Fibroblast of peridontal ligament (primary cell): Measurements from ENCODE around the gene LTC4S.
A peak's percentile ranks its signal among the peaks of the same experiment; 100 is the strongest.
"Not testable (repeated sequence)": the region's sequence is repeated elsewhere in the genome, so short reads cannot be mapped to it uniquely, and the experiment has no call there.

ENCODE experiments used
- DNase-seq: peaks from one replicate; pipeline ENCODE4 v3.0.0-alpha.2; 2010; ENCODE audit errors: extremely low read depth

The LTC4S gene

DNA sequence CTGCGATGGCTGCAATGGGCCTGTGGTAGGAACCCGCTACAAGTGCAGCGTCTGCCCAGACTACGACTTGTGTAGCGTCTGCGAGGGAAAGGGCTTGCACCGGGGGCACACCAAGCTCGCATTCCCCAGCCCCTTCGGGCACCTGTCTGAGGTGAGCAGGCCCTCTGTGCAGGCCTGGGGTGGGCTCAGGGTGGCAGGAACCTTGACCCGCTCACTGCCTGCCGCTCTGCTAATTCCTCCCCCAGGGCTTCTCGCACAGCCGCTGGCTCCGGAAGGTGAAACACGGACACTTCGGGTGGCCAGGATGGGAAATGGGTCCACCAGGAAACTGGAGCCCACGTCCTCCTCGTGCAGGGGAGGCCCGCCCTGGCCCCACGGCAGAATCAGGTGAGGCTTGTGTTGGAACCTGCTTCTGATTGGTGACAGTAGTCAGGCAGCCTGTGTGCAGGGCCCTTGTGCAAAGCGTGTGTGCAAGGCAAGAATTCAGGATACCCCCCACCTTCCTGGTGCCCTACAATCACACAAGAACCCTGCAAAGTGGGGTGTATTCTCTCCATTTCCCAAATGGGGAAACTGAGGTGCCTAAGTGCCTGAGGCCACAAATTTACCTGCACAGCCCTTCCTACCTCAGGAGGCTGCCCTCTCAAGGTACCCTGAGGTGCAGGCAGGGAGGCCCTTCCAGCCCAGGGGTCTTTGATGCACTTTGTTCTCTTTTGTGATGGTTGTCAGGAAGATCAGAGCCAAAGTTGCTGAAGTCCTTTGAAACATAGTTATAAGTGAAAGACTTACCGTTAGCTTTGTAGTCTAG is 30.4 kb downstream of the LTC4S start:
- no peak for DNase-seq

DNA sequence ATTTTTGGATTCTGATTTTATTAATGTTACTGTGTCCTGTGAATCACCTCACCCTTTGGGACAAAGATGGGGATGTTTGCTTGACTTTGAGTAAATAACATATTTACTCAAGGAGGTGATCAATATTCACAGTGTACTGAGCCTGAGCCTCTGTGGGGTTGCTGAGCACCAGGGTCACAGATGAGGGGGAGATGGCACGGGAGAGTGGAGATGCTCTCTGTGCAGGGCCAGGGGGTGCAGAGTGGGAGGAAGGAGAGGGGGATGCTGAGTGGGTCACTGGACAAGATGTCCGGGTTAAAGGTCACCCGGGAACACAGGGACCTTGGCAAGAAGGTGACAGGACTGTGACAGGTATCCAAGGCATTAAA is 30.9 kb downstream of the LTC4S start:
- DNase-seq, result no peak

DNA sequence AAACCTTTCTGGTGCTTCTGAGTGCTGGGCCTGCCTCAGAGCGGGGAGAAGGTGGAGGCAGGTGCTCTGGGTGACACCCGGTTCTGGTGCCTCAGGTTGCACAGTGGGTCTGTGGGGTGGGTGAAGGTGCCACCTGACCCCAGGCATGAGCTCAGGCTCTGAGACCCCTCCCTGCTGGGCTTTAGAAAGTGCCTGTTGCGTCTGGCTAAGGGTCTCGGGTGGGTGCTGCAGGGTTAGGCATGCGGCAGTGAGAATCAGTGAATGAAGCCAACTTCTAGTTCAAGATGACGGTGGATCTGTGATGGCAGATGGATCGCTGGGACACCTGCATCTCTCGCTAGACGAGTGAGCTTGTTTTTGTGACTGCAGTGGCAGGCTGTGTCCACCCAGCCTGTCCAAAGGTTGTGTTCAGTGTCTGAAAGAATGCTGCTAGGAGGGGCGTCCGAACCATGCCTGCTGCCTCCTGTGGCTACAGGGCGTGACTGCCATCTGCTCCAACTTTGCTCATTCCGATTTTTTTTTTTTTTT is 31.9 kb downstream of the LTC4S start:
- no peak for DNase-seq

DNA sequence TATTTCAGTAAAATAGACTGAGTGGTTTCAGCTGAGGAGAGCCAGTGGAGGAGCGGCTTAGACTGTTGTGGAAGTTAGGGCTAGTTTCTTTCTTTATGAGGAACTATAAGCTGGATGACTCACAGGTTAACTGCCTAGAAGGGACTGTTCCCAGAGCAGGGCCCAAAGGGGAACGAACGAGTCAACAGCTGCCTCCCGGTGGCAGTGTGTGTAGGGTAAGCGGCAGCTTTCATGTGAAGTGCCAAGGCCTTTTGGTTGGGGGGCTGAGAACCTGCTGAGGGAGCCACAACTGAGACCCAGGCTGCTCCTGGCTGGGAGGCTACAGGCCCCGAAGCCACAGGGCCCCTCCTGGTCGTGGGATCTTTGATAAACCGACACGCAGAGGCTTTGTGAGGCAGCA is 33.9 kb downstream of the LTC4S start:
- no peak for DNase-seq

DNA sequence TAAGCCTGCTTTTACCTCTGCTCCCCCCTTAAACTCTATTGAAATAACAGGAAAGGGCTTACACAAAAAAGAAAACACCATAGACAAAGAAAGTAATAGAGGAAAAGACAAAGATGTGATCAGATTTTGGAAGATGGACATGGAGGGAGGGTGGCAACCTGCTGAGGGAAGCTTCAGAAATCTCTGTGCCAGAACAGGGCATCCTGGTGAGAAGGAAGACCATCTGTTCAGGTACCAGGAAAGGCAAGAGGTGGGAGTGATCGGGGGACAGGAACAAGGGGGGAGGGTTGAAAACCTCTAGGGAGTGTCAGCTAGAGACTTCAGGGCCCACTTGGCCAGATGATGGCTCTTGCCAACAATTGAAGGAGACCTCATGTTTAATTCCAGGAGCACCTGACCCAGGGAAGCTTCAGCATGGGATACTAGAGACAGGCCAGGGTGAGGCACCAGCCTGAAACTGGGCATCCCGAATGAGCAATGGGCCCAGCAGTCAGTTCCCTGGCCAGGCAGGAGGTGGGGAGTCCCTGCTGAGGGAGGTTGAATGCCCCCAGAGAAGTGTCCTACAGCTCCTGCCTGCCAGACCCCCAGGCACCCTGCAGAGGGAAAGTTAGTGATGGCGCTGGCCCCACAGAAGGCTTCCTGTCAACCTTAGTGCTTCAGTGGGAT is 35.1 kb downstream of the LTC4S start:
- no peak for DNase-seq

DNA sequence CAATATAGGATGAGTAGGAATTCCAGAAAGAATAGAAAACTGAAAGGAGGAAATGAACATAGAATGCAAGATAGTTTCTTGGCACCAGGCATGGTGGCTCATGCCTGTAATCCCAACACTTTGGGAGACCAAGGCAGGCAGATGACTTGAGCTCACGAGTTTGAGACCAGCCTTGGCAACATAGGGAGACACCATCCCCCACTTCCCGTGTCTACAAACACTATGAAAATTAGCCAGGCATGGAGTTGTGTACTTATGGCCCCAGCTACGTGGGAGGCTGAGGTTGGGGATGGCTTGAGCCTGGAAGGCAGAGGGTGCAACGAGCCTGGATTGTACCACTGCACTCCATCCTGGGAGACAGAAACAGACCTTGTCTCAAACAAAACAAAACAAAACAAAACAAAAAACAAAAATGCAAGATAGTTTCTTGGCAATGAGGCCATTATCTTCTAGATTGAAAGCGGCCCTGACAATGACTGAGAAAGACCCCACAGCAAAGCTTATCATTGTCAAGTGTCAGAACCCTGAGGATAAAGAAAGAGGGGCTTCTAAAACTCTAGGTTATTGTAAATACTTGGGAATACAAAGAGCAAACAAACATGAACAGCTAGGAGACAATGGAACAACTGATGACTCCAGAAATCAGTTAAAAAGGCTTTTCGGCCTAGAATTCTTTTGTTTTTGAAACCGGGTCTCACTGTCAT is 36.1 kb downstream of the LTC4S start:
- DNase-seq, result no peak

DNA sequence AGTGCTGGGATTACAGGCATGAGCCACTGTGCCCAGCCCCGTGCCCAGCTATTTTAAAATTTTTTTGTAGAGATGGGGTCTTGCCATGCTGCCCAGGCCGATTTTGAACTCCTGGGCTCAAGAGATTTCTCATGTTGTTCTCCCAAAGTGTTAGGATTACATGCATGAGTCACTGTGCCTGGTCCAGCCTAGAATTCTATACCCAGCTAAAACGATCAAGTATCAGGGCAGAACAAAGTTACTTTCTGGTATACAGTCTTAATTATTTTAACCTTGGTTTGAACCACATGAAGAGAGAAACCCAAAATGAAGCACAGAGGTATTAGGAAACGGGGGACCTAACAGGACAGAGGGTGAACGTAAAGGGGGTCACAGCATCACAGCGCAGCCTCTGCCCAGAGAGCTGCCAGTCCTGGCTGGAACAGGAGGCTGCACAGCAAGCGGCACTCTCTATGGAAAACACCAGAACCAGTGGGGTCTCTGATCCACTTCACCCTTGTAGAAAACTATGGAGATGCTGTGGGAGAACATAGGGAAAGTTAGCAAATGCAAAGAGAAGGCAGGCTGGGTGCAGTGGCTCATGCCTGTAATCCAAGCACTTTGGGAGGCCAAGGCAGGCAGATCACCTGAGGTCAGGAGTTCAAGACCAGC is 37.2 kb downstream of the LTC4S start:
- no peak for DNase-seq

DNA sequence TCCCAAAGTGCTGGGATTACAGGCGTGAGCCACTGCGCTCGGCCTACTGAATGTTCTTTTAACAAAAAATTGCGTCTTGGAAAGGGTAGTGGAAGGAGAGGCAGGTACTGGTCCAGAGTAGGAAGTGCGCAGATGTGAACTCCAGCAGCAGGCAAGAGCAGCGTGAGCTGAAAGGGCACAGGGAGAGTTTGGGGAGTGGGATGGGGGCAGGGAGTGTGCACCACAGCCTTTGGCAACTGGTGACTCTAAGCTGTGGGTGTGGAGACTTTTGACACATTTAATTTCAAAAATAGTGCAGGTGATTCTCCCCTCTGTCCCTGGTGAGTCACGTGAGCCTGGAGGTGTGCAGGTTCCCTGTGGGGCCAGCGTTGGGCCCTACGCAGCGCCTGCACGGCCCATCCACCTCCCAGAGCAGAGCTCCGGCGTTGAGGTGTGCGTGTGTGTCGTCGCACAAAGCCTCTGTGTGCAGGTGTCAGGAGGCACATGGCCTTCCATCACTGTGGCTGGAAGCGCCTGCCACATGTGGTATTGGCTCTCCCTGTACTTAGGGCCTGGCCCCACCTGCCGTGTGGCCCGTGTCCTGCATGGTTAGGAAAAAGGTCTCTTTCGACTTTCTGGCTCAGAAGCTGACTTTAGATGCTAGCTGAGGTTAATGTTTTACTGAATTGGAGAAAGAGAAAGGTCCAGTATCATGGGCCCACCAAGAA is 38.4 kb downstream of the LTC4S start:
- no peak for DNase-seq

DNA sequence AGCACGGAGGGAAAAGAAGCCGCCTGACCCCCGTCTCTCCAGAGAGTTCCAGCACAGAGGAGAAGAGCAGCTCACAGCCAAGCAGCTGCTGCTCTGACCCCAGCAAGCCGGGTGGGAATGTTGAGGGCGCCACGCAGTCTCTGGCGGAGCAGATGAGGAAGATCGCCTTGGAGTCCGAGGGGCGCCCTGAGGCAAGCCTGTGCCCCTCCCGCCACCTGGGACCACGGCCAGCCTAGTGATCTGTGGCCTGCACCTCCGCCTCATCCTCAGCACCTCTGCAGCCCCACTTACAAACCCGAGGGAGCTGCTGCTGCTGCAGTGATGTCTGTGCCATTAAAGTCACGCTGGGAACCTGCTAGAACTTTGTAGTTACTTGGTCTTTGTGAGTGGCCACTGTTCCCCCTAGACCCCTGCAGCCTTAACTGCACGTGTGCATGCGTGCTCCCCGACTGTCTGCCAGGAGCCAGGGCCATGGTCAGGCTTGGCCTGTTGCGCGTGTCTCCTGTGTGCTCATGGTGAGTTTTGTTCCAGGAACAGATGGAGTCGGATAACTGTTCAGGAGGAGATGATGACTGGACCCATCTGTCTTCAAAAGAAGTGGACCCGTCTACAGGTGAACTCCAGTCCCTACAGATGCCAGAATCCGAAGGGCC is 39.4 kb downstream of the LTC4S start:
- no peak for DNase-seq

DNA sequence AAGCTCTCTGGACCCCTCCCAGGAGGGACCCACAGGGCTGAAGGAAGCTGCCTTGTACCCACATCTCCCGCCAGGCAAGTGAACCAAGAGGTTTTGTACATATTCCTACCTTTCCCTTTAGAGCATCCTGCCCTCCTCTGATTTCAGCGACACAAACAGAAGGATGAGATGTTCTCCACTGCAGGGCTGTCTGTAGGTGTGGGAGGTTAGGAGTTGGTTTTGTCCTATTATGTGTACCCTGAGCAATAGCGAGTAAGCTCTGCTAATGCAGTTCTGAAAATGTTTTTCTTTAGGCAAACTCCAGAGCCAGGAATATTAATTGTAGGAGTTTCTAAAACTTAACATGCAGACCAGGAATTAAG is 39.9 kb downstream of the LTC4S start:
- DNase-seq, result no peak

DNA sequence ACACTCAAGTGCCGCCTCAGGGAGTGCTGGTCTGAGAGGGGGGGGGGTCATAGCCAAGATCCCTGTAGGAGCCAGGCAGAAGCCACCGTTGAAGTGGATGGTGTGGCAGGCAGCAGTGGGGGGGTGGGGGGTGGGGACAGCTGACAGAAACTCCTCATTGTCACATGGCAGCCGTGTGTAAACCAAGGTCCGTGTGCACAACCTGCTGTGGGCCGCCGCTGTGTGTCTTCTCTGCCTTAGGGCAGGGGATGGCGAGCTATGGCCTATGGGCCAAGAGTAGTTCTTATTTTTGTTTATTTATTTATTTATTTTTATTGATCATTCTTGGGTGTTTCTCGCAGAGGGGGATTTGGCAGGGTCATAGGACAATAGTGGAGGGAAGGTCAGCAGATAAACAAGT is 40.3 kb downstream of the LTC4S start:
- no peak for DNase-seq

DNA sequence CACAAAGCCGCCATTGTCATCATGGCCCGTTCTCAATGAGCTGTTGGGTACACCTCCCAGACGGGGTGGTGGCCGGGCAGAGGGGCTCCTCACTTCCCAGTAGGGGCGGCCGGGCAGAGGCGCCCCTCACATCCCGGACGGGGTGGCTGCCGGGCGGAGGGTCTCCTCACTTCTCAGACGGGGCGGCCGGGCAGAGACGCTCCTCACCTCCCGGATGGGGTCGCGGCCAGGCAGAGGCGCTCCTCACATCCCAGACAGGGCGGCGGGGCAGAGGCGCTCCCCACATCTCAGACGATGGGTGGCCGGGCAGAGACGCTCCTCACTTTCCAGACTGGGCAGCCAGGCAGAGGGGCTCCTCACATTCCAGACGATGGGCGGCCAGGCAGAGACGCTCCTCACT is 41.1 kb downstream of the LTC4S start:
- DNase-seq, result not testable (repeated sequence)

DNA sequence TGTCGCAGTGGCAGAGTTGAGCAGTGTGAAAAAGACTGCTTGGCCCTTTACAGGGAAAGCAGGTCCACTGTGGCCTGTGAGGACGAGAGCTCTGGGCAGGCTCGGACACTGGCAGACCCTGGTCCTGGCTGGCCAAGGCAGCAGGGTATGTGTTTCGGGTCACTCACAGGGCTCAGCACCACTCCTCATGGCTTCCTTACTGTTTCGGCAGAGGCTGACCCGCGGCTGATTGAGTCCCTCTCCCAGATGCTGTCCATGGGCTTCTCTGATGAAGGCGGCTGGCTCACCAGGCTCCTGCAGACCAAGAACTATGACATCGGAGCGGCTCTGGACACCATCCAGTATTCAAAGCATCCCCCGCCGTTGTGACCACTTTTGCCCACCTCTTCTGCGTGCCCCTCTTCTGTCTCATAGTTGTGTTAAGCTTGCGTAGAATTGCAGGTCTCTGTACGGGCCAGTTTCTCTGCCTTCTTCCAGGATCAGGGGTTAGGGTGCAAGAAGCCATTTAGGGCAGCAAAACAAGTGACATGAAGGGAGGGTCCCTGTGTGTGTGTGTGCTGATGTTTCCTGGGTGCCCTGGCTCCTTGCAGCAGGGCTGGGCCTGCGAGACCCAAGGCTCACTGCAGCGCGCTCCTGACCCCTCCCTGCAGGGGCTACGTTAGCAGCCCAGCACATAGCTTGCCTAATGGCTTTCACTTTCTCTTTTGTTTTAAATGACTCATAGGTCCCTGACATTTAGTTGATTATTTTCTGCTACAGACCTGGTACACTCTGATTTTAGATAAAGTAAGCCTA is 42.6 kb downstream of the LTC4S start:
- DNase-seq, result no peak

DNA sequence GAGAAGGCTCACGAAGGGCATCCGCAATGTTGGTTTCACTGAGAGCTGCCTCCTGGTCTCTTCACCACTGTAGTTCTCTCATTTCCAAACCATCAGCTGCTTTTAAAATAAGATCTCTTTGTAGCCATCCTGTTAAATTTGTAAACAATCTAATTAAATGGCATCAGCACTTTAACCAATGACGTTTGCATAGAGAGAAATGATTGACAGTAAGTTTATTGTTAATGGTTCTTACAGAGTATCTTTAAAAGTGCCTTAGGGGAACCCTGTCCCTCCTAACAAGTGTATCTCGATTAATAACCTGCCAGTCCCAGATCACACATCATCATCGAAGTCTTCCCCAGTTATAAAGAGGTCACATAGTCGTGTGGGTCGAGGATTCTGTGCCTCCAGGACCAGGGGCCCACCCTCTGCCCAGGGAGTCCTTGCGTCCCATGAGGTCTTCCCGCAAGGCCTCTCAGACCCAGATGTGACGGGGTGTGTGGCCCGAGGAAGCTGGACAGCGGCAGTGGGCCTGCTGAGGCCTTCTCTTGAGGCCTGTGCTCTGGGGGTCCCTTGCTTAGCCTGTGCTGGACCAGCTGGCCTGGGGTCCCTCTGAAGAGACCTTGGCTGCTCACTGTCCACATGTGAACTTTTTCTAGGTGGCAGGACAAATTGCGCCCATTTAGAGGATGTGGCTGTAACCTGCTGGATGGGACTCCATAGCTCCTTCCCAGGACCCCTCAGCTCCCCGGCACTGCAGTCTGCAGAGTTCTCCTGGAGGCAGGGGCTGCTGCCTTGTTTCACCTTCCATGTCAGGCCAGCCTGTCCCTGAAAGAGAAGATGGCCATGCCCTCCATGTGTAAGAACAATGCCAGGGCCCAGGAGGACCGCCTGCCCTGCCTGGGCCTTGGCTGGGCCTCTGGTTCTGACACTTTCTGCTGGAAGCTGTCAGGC is 43.6 kb downstream of the LTC4S start:
- no peak for DNase-seq

DNA sequence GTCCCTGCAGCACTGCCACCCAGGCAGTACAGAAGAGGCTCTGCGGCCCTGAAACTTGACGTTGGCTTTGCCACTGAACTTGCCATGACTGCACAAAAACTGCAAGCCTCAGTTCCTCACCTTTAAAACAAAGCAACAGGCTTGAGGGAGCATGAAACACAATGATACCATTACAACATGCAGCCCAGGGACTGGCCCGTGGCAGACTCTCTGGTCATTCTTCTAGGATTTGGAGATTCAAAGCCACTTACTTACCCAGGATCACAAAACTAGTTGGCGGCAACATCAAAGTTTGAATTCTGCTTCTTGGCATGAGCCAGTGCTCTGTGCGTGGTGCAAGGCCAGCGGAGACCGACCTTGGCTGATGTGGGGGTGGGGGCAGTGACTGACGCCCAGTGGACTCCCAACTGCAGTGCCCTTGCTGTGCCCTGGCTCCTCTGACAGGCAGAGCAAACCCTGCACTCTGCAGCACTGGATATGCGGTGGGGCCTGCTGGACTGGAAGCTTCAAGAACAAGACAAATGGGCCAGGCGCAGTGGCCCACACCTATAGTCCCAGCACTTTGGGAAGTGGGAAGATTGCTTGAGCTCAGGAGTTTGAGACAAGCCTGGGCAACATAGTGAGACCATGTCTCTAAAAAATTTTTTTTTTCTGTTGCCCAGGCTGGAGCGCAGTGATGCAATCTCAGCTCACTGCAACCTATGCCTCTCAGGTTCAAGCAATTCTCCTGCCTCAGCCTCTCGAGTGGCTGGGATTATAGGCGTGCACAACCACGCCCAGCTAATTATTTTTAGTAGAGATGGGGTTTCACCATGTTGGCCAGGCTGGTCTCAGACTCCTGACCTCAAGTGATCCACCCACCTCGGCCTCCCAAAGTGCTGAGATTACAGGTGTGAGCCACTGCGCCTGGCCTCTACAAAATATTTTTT is 45.8 kb downstream of the LTC4S start:
- DNase-seq, result peak; percentile 43

DNA sequence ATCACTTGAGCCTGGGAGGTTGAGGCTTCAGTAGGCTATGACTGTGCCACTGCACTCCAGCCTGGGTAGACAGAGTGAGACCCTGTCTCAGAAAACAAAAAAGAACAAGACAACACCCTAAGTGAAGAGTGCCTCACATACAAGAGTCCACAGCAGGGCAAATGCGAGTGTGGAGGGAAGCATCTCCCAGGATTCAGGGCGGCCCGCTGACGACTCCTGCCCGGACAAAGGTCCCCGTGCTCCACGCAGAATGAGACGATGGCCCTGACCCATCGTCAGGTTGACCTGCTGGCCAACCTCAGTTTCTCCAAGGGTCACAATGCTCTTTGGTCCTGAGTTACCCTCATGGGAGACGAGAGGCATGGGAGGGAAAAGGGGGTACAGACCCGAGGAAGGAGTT is 46.5 kb downstream of the LTC4S start:
- DNase-seq, result no peak

DNA sequence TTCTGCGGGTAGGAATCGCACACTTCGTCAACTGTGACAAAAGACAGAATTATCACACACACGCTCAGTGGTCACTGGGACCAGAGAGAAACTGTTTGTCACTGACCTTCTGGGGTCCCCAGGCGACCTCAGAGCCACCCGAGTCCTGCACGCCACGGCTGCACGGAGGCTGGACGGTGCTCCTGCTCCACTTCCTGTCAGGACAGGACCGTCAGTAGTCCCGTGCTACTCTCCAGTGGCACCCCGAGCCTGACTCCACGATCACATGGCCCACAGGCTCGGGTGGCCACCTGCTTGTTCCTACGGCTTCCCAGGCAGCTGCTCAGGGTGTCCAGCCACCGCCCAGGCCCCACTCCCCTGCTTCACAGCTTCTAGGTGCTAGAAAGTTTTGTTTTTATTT is 47.0 kb downstream of the LTC4S start:
- DNase-seq, result no peak

DNA sequence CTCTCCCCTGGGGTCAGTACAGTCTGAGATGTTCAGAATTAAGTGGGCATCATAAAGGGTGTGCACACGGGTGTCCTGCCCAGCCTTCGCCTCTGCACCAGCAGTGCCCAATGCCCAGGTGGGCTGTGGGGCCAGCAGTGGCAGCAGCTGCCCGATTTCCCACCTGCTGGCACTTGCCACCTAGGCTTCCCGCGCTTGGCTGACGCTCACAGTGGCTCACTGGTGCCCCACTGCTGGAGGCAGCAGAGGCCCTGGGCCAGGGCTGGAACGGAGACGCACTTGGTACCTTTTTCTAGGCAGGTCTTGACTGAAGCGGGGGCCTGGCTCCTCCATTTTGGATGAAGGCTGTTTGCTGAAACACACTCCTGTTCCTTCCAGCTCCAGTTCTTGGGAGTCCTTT is 47.8 kb downstream of the LTC4S start:
- no peak for DNase-seq
